DOHH2 (cell line): ENCODE measurements around the gene LRRC23.

ENCODE experiments used
- H3F3A ChIP-seq: fragments of 200-600 bp; sonication (generic), shearing (Covaris generic); 2 replicates; pipeline ENCODE4 v1.6.0; 2016; ENCODE audit warnings: antibody characterized with exemption, mild to moderate bottlenecking; ENCODE audit not compliant: control insufficient read depth, insufficient read depth
- H3K27ac ChIP-seq: fragments of 200-600 bp; sonication (generic); 2 replicates; pipeline ENCODE4 v1.5.1; 2014; ENCODE audit warnings: low read depth, mild to moderate bottlenecking, low read length, moderate library complexity
- H3K27me3 ChIP-seq: fragments of 200-600 bp; sonication (generic); 2 replicates; pipeline ENCODE4 v1.6.1; 2014; ENCODE audit warnings: mild to moderate bottlenecking, low read length, mixed read lengths; ENCODE audit not compliant: control insufficient read depth
- H3K36me3 ChIP-seq: fragments of 200-600 bp; sonication (generic); 2 replicates; pipeline ENCODE4 v1.6.1; 2014; ENCODE audit warnings: mild to moderate bottlenecking, low read length, moderate library complexity, mixed read lengths; ENCODE audit not compliant: control insufficient read depth
- H3K4me1 ChIP-seq: fragments of 200-600 bp; sonication (generic); 2 replicates; pipeline ENCODE4 v1.6.1; 2014; ENCODE audit warnings: mild to moderate bottlenecking, low read length, mixed read lengths; ENCODE audit not compliant: control insufficient read depth
- H3K4me2 ChIP-seq: fragments of 200-600 bp; sonication (generic); 2 replicates; pipeline ENCODE4 v1.6.0; 2014; ENCODE audit warnings: mild to moderate bottlenecking, low read length, moderate library complexity
- H3K4me3 ChIP-seq: fragments of 200-600 bp; sonication (generic); 2 replicates; pipeline ENCODE4 v1.5.1; 2014; ENCODE audit warnings: mild to moderate bottlenecking, low read length, mixed read lengths
- H3K79me2 ChIP-seq: fragments of 200-600 bp; sonication (generic); 2 replicates; pipeline ENCODE4 v1.6.1; 2014; ENCODE audit warnings: mild to moderate bottlenecking, low read length, mixed read lengths; ENCODE audit not compliant: control insufficient read depth
- H3K9me2 ChIP-seq: fragments of 200-600 bp; sonication (generic); replicated peaks from 2 replicates; pipeline ENCODE4 v1.6.1; 2014; ENCODE audit warnings: mild to moderate bottlenecking, low read length, mixed read lengths; ENCODE audit not compliant: control insufficient read depth
- H3K9me3 ChIP-seq: fragments of 200-600 bp; sonication (generic); 2 replicates; pipeline ENCODE4 v1.6.1; 2014; ENCODE audit warnings: antibody characterized with exemption, low read length, mixed read lengths; ENCODE audit not compliant: control insufficient read depth, insufficient read depth
- H4K20me1 ChIP-seq: fragments of 200-600 bp; sonication (generic); 2 replicates; pipeline ENCODE4 v1.6.0; 2014; ENCODE audit warnings: low read depth, mild to moderate bottlenecking, antibody characterized with exemption, low read length, moderate library complexity; ENCODE audit not compliant: control insufficient read depth, insufficient read depth
- CTCF ChIP-seq: fragments of 200-600 bp; sonication (generic); IDR thresholded peaks from one replicate; pipeline ENCODE4 v1.5.1; 2014; ENCODE audit warnings: antibody characterized with exemption, mild to moderate bottlenecking, low read depth, low read length; ENCODE audit not compliant: poor library complexity, severe bottlenecking
- EZH2phosphoT487 ChIP-seq: fragments of 200-600 bp; sonication (generic); IDR thresholded peaks from 2 replicates; pipeline ENCODE4 v1.6.1; 2017; ENCODE audit warnings: borderline replicate concordance, mild to moderate bottlenecking, antibody characterized with exemption, low read length, moderate library complexity, mixed read lengths

The LRRC23 gene

GRCh38 chr12:6938353-6939190 lies 34.0 kb downstream of the LRRC23 start:
- peak; percentile 5 for TF ChIP-seq CTCF
- no peak for TF ChIP-seq EZH2phosphoT487
- Histone ChIP-seq H3K4me3 (peak overlapping the region; percentile 88), H3K27ac (no peak overlapping the region), H3F3A (0 out of 2 replicates have a peak, but pooled peaks cover under 1% of the 10 kb centered on the region), H3K4me1 (peaks cover 26% of the 10 kb centered on the region), H3K9me2 (no peaks in the 10 kb centered on the region), H4K20me1 (no peaks in the 10 kb centered on the region), H3K27me3 (no peaks in the 10 kb centered on the region), H3K4me2 (peak overlapping the region; percentile 49), H3K36me3 (no peaks in the 10 kb centered on the region; the same call in none of the 2 replicates), H3K79me2 (peaks cover 14% of the 10 kb centered on the region), H3K9me3 (no peaks in the 10 kb centered on the region)

GRCh38 chr12:6939191-6939540 lies 34.5 kb downstream of the LRRC23 start:
- TF ChIP-seq CTCF (no peak), EZH2phosphoT487 (no peak)
- no peaks in the 10 kb centered on the region for H3K9me2 ChIP-seq
- no peak overlapping the region for H3K4me2 ChIP-seq
- no peaks in the 10 kb centered on the region for H4K20me1 ChIP-seq
- peaks cover 6% of the 10 kb centered on the region for H3F3A ChIP-seq
- H3K4me1 ChIP-seq, result peaks cover 32% of the 10 kb centered on the region
- peaks cover 14% of the 10 kb centered on the region for H3K79me2 ChIP-seq
- H3K9me3 ChIP-seq, result no peaks in the 10 kb centered on the region
- H3K36me3 ChIP-seq, result no peaks in the 10 kb centered on the region; the same call in none of the 2 replicates
- H3K4me3 ChIP-seq, result no peak overlapping the region
- no peak overlapping the region for H3K27ac ChIP-seq
- no peaks in the 10 kb centered on the region for H3K27me3 ChIP-seq

- Histone ChIP-seq H3K4me1 (peaks cover 47% of the 10 kb centered on the region), H3K79me2 (peaks cover 14% of the 10 kb centered on the region), H3K9me3 (no peaks in the 10 kb centered on the region), H3F3A (peaks cover 9% of the 10 kb centered on the region), H3K27ac (no peak overlapping the region), H3K4me2 (no peak overlapping the region), H3K9me2 (no peaks in the 10 kb centered on the region), H3K4me3 (no peak overlapping the region), H3K27me3 (no peaks in the 10 kb centered on the region), H4K20me1 (no peaks in the 10 kb centered on the region), H3K36me3 (no peaks in the 10 kb centered on the region; the same call in 1 of the 2 replicates)
- no peak for TF ChIP-seq EZH2phosphoT487
- TF ChIP-seq CTCF, result no peak
Measured at GRCh38 chr12:6941267-6941666, 36.6 kb downstream of the LRRC23 start.
